Measurements from ENCODE around the gene SLC35A4. TPM values are rescaled to one million over a fixed set of nuclear protein-coding genes. Genes with fewer than 3 reads are reported as not detected.

The SLC35A4 gene
- polyA plus RNA-seq, 1 donor (not counting 4 experiments of a cell fraction or from before 2014, with no cell fraction given): 63.1 TPM

- no peak overlapping the region for H2AFZ ChIP-seq (ENCODE audit: control insufficient read depth, low read length)
- H3K4me3 ChIP-seq (ENCODE audit: control insufficient read depth in 2 of 3, extremely low read depth in 1 of 3, insufficient read depth in 2 of 3, low read depth in 1 of 3, low read length in 3 of 3): no peak overlapping the region
- dilution Hi-C loops (cut with MboI; ENCODE audit: extremely low pct_ligation_motif_present, low sequenced_read_pairs): no loop called here
- FAIRE-seq (no peak), DNase-seq (ENCODE audit: low read depth, low spot score) (no peak)
- TF ChIP-seq EZH2 (IDR thresholded peaks at IDR 0.05; ENCODE audit: low read length) (no peak), CTCF (optimal IDR thresholded peaks at IDR 0.05 in 1 of 3, IDR thresholded peaks at IDR 0.05 in 1 of 3, conservative IDR thresholded peaks at IDR 0.05 in 1 of 3; ENCODE audit: extremely low read depth in 1 of 3, insufficient read depth in 2 of 3, low read length in 3 of 3) (no peak)
- H3K9me3 ChIP-seq (ENCODE audit: control insufficient read depth, low read depth, low read length): no peaks in the 10 kb centered on the region
- no peaks in the 10 kb centered on the region for H3K79me2 ChIP-seq (ENCODE audit: control insufficient read depth, insufficient read depth, low read length)
- peaks cover 14% of the 10 kb centered on the region for H3K4me1 ChIP-seq (ENCODE audit: control insufficient read depth, extremely low read depth, insufficient read depth, low read length)
- H4K20me1 ChIP-seq (ENCODE audit: control insufficient read depth, extremely low read depth, insufficient read depth, low read length): no peaks in the 10 kb centered on the region
- H3K27me3 ChIP-seq (ENCODE audit: control insufficient read depth, extremely low read depth, insufficient read depth, low read length): no peaks in the 10 kb centered on the region
- H3K36me3 ChIP-seq (ENCODE audit: control insufficient read depth in 2 of 2, extremely low read depth in 1 of 2, insufficient read depth in 2 of 2, low read length in 2 of 2): peaks cover 16 to 22% of the 10 kb centered on the region in 2 experiments
- no peak overlapping the region for H3K9ac ChIP-seq (ENCODE audit: control insufficient read depth, extremely low read depth, insufficient read depth, low read length)
- no peak overlapping the region for H3K4me2 ChIP-seq (ENCODE audit: control insufficient read depth, extremely low read depth, insufficient read depth, low read depth, low read length)
- no peaks in the 10 kb centered on the region for H3K9me1 ChIP-seq (ENCODE audit: control insufficient read depth, extremely low read depth, insufficient read depth, low read length)
- H3K27ac ChIP-seq (ENCODE audit: control insufficient read depth, insufficient read depth, low read length): no peak overlapping the region
Measured at GRCh38 chr5:140544986-140545385, 19.6 kb upstream of the SLC35A4 start.

- no peak for DNase-seq (ENCODE audit: low read depth, low spot score)
- no peaks in the 10 kb centered on the region for H4K20me1 ChIP-seq (ENCODE audit: control insufficient read depth, extremely low read depth, insufficient read depth, low read length)
- no peak overlapping the region for H3K27ac ChIP-seq (ENCODE audit: control insufficient read depth, insufficient read depth, low read length)
- dilution Hi-C loops (cut with MboI; ENCODE audit: extremely low pct_ligation_motif_present, low sequenced_read_pairs): no loop called here
- H3K9me1 ChIP-seq (ENCODE audit: control insufficient read depth, extremely low read depth, insufficient read depth, low read length): no peaks in the 10 kb centered on the region
- H3K9me3 ChIP-seq (ENCODE audit: control insufficient read depth, low read depth, low read length): no peaks in the 10 kb centered on the region
- H3K9ac ChIP-seq (ENCODE audit: control insufficient read depth, extremely low read depth, insufficient read depth, low read length): no peak overlapping the region
- peaks cover 18% of the 10 kb centered on the region in 2 experiments for H3K36me3 ChIP-seq (ENCODE audit: control insufficient read depth in 2 of 2, extremely low read depth in 1 of 2, insufficient read depth in 2 of 2, low read length in 2 of 2)
- no peak overlapping the region for H2AFZ ChIP-seq (ENCODE audit: control insufficient read depth, low read length)
- no peaks in the 10 kb centered on the region for H3K27me3 ChIP-seq (ENCODE audit: control insufficient read depth, extremely low read depth, insufficient read depth, low read length)
- FAIRE-seq: no peak
- TF ChIP-seq EZH2 (IDR thresholded peaks at IDR 0.05; ENCODE audit: low read length) (no peak), CTCF (optimal IDR thresholded peaks at IDR 0.05 in 1 of 3, IDR thresholded peaks at IDR 0.05 in 1 of 3, conservative IDR thresholded peaks at IDR 0.05 in 1 of 3; ENCODE audit: extremely low read depth in 1 of 3, insufficient read depth in 2 of 3, low read length in 3 of 3) (no peak)
- H3K4me2 ChIP-seq (ENCODE audit: control insufficient read depth, extremely low read depth, insufficient read depth, low read depth, low read length): no peak overlapping the region
- no peak overlapping the region for H3K4me3 ChIP-seq (ENCODE audit: control insufficient read depth in 2 of 3, extremely low read depth in 1 of 3, insufficient read depth in 2 of 3, low read depth in 1 of 3, low read length in 3 of 3)
- peaks cover 14% of the 10 kb centered on the region for H3K4me1 ChIP-seq (ENCODE audit: control insufficient read depth, extremely low read depth, insufficient read depth, low read length)
- no peaks in the 10 kb centered on the region for H3K79me2 ChIP-seq (ENCODE audit: control insufficient read depth, insufficient read depth, low read length)
Measured at GRCh38 chr5:140545606-140546005, 19.0 kb upstream of the SLC35A4 start.
